ENCODE data around the gene VPS33A. TPM values are rescaled to one million over a fixed set of nuclear protein-coding genes. Genes with fewer than 3 reads are reported as not detected.

Gene VPS33A
- total and polyA plus RNA-seq, 2 experiments from 2014 or later, result 18.6 to 37.4 TPM

GRCh38 chr12:122200541-122201175, 65.6 kb downstream of the VPS33A start:
- TF ChIP-seq CTCF (IDR thresholded peaks at IDR 0.05; ENCODE audit: low read depth, low read length), result no peak
- Histone ChIP-seq H3K9me3 (ENCODE audit: low read depth) (no peaks in the 10 kb centered on the region), H3K27me3 (peaks cover 42% of the 10 kb centered on the region), H3K4me3 (no peak overlapping the region), H3K36me3 (no peaks in the 10 kb centered on the region), H3K4me1 (ENCODE audit: low read depth) (no peaks in the 10 kb centered on the region), H3K27ac (no peak overlapping the region)
- peak in 1 of 2 donors; percentile 19 for DNase-seq (ENCODE audit: low read depth in 1 of 2, low spot score in 1 of 2)

GRCh38 chr12:122199484-122200355, 66.6 kb downstream of the VPS33A start:
- H3K27ac ChIP-seq, result no peak overlapping the region
- no peaks in the 10 kb centered on the region for H3K9me3 ChIP-seq (ENCODE audit: low read depth)
- no peaks in the 10 kb centered on the region for H3K36me3 ChIP-seq
- no peak for TF ChIP-seq CTCF (IDR thresholded peaks at IDR 0.05; ENCODE audit: low read depth, low read length)
- peaks cover 33% of the 10 kb centered on the region for H3K27me3 ChIP-seq
- H3K4me3 ChIP-seq, result no peak overlapping the region
- no peaks in the 10 kb centered on the region for H3K4me1 ChIP-seq (ENCODE audit: low read depth)
- no peak for DNase-seq (ENCODE audit: low read depth in 1 of 2, low spot score in 1 of 2)

- H3K27me3 ChIP-seq, result peaks cover 11% of the 10 kb centered on the region
- no peak overlapping the region for H3K27ac ChIP-seq
- DNase-seq (ENCODE audit: low read depth in 1 of 2, low spot score in 1 of 2), result no peak
- H3K4me3 ChIP-seq, result no peak overlapping the region
- no peaks in the 10 kb centered on the region for H3K4me1 ChIP-seq (ENCODE audit: low read depth)
- H3K36me3 ChIP-seq, result no peaks in the 10 kb centered on the region
- no peaks in the 10 kb centered on the region for H3K9me3 ChIP-seq (ENCODE audit: low read depth)
- no peak for TF ChIP-seq CTCF (IDR thresholded peaks at IDR 0.05; ENCODE audit: low read depth, low read length)
These were observed 68.7 kb downstream of the VPS33A start for GRCh38 chr12:122197612-122197966.

GRCh38 chr12:122195405-122195804, 70.9 kb downstream of the VPS33A start:
- Histone ChIP-seq H3K36me3 (no peaks in the 10 kb centered on the region), H3K4me3 (no peak overlapping the region), H3K9me3 (ENCODE audit: low read depth) (no peaks in the 10 kb centered on the region), H3K4me1 (ENCODE audit: low read depth) (no peaks in the 10 kb centered on the region), H3K27ac (no peak overlapping the region), H3K27me3 (no peaks in the 10 kb centered on the region)
- DNase-seq (ENCODE audit: low read depth in 1 of 2, low spot score in 1 of 2), result no peak
- no peak for TF ChIP-seq CTCF (IDR thresholded peaks at IDR 0.05; ENCODE audit: low read depth, low read length)

GRCh38 chr12:122194804-122195203, 71.5 kb downstream of the VPS33A start:
- no peaks in the 10 kb centered on the region for H3K4me1 ChIP-seq (ENCODE audit: low read depth)
- no peaks in the 10 kb centered on the region for H3K36me3 ChIP-seq
- no peak for DNase-seq (ENCODE audit: low read depth in 1 of 2, low spot score in 1 of 2)
- H3K27me3 ChIP-seq, result no peaks in the 10 kb centered on the region
- H3K27ac ChIP-seq, result no peak overlapping the region
- no peaks in the 10 kb centered on the region for H3K9me3 ChIP-seq (ENCODE audit: low read depth)
- TF ChIP-seq CTCF (IDR thresholded peaks at IDR 0.05; ENCODE audit: low read depth, low read length), result no peak
- no peak overlapping the region for H3K4me3 ChIP-seq
